Retinal pigment epithelial cell (primary cell): ENCODE measurements around the gene PATJ.
"Not testable (repeated sequence)": the region's sequence is repeated elsewhere in the genome, so short reads cannot be mapped to it uniquely, and the experiment has no call there.

ENCODE experiments used
- DNase-seq: peaks from one replicate; pipeline ENCODE4 v3.0.0-alpha.2; 2010; ENCODE audit warnings: low read depth
- H3K4me3 ChIP-seq: 2 replicates; pipeline ENCODE4 v1.5.1; 2011; ENCODE audit warnings: mild to moderate bottlenecking, low read length, control low read depth, moderate library complexity
- TF ChIP-seq, protein P1 (sequence below): conservative IDR thresholded peaks from 2 replicates; pipeline ENCODE4 v1.5.1; 2011; ENCODE audit warnings: low read depth, low read length, control low read depth, inconsistent platforms

PATJ gene

DNA sequence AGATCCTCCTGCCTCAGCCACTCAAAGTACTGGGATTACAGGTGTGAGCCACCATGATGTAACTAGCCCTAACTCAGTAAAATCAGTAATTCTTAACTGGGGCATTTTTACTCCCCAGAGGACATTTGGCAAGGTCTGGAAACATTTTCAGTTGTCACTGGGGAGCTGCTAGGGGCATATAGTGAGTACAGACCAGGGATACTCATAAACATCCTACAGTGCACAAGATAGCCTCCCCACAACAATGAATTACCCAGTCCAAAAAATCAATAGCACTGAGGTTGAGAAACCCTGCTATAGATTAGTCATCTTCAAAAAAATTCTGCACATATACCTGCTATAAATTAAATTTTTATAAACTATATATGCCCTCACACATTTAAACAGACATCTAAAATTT lies 30.3 kb upstream of the PATJ start:
- TF ChIP-seq, protein P1, sequence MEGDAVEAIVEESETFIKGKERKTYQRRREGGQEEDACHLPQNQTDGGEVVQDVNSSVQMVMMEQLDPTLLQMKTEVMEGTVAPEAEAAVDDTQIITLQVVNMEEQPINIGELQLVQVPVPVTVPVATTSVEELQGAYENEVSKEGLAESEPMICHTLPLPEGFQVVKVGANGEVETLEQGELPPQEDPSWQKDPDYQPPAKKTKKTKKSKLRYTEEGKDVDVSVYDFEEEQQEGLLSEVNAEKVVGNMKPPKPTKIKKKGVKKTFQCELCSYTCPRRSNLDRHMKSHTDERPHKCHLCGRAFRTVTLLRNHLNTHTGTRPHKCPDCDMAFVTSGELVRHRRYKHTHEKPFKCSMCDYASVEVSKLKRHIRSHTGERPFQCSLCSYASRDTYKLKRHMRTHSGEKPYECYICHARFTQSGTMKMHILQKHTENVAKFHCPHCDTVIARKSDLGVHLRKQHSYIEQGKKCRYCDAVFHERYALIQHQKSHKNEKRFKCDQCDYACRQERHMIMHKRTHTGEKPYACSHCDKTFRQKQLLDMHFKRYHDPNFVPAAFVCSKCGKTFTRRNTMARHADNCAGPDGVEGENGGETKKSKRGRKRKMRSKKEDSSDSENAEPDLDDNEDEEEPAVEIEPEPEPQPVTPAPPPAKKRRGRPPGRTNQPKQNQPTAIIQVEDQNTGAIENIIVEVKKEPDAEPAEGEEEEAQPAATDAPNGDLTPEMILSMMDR = no peak
- no peak overlapping the region for H3K4me3 ChIP-seq
- DNase-seq = no peak

- not testable (repeated sequence) for DNase-seq, H3K4me3 ChIP-seq
These were observed 23.1 kb upstream of the PATJ start for GRCh38 chr1:61718996-61719663.

- peak overlapping the region; percentile 100 for H3K4me3 ChIP-seq
- TF ChIP-seq, protein P1 = no peak
- DNase-seq = no peak
These were observed 17.8 kb upstream of the PATJ start for GRCh38 chr1:61724506-61724812.

DNA sequence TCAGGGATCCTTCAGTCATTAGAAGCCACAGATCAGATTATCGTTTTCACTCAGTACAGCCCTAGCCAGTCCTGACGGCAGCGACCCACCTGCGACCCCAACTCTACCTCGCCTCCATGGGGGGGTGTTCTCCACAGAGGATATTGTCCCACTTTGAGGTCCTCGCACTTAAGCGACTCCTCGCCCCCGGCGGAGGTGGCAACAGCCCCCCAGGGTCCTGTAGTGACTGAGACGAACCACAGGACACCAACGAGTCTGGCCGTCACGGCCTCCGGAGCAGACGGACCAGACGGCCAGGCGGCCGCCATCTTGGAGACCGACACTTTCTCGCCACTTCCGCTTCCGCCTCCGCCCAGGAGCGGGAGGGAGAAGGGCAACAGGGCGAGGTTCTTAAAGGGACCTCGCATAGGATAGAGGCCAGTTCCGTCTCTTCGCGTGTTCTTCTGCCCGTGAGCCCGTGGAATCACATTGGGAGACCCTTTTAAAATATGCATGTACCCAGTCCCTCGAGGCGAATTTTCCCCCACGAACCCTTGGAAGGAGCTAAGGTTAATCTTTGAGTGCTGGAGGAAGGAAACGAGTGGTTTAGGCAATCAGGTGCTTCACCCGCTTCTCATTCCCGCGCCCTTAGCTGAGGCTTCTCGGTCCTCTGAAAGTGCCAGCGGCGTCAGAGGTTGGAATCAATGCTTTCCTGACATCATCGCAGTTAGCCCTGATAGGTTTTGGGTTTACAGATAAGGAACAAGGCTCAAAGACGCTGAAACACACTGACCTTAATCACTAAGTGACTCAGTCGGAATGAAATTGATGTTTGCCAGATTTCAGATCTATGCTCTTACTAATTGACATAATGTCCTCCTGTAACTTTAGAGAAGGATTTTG lies 17.2 kb upstream of the PATJ start, which contains the start of gene TM2D1:
Gene TM2D1, minus strand, starts transcription at position 329 of the 882 bp plus-strand sequence. Its CDS starts 21 bp downstream, at position 308.
- TF ChIP-seq, protein P1 = no peak
- peak; percentile 55 for DNase-seq
- peak within 1 kb of the TSS; percentile 100 for H3K4me3 ChIP-seq

DNA sequence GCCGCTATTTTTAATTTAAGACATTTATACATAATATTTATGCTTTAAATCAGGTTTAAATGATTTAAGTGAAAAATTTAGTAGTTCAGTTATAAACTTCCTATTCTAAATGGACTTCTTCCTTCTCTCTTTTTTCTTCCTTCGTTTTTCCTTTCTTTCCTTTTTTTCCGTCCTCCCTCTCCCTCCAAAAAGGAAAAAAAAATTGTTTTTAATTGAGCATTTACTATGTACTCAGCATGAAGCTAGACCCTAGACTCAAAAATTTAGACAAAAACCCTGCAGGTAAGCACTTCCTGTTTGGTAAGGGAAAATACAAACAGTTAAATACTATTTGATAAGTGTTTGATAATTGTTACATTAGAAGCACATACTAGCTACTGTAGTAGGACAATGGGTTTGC lies 14.7 kb upstream of the PATJ start:
- no peak for DNase-seq
- H3K4me3 ChIP-seq = no peak overlapping the region
- TF ChIP-seq, protein P1 = no peak

DNA sequence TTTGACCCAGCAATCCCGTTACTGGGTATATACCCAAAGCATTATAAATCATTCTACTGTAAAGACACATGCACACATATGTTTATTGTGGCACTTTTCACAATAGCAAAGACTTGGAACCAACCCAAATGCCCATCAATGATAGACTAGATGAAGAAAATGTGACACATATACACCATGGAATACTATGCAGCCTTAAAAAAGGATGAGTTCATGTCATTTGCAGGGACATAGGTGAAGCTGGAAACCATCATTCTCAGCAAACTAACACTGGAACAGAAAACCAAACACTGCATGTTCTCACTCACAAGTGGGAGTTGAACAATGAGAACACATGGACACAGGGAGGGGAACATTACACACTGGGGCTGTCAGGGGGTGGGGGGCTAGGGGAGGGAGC lies 11.6 kb upstream of the PATJ start:
- DNase-seq, H3K4me3 ChIP-seq: not testable (repeated sequence)

DNA sequence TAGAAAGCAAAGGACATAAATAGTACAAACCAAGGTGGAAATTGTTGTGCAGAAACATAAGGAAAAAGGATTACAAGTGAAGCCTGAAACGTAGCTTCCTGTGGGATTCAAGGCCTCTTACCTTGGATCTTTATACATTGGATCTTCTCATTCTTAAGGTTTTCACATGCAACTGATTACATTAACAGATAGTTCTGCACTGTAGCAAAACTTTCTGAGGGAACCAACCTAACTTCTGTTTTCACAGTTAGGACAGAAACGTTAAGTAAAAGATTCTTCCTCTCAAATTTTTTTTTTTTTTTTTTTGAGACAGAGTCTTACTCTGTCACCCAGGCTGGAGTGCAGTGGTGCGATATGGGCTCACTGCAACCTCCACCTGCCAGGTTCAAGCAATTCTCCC lies 9.6 kb upstream of the PATJ start:
- no peak for DNase-seq
- TF ChIP-seq, protein P1 = no peak

More for the DNA sequence above, 9.6 kb upstream of the PATJ start:
- no peak overlapping the region for H3K4me3 ChIP-seq
